ENCODE measurements around the gene PKD1. TPM values are rescaled to one million over a fixed set of nuclear protein-coding genes. Genes with fewer than 3 reads are reported as not detected.
A peak's percentile ranks its signal among the peaks of the same experiment; 100 is the strongest.
"Not testable (repeated sequence)": the region's sequence is repeated elsewhere in the genome, so short reads cannot be mapped to it uniquely, and the experiment has no call there.

Gene PKD1
- total RNA-seq, 1 donor from 2014 or later: 31.5 TPM

DNA sequence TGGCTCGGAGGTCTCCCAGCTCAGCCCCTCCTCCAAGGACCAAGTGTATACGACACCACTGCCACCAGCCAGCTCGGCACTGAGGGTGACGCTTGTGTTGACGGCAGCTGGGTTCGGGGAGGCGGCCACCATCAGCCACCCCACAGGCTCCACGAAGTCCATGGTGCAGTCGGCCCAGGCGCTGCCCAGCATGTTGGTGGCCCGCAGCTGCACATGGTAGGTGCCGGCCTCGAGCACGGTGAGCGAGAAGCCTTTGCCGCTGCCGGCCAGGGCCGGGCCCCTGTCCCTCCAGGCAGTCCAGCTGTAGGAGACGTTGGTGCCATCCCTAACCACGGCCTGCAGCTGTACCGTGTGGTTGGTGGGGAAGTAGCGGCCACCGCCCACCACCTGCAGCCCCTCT is 25.8 kb downstream of the PKD1 start:
- DNase-seq (ENCODE audit: low read depth in 2 of 2): not testable (repeated sequence)

GRCh38 chr16:2109271-2109580 is 26.5 kb downstream of the PKD1 start:
- not testable (repeated sequence) for DNase-seq (ENCODE audit: low read depth in 2 of 2)

GRCh38 chr16:2108446-2109270 is 27.0 kb downstream of the PKD1 start:
- DNase-seq (ENCODE audit: low read depth in 2 of 2): not testable (repeated sequence)

- DNase-seq (ENCODE audit: low read depth in 2 of 2): not testable (repeated sequence)
Observed at GRCh38 chr16:2107791-2108125, 27.9 kb downstream of the PKD1 start.

DNA sequence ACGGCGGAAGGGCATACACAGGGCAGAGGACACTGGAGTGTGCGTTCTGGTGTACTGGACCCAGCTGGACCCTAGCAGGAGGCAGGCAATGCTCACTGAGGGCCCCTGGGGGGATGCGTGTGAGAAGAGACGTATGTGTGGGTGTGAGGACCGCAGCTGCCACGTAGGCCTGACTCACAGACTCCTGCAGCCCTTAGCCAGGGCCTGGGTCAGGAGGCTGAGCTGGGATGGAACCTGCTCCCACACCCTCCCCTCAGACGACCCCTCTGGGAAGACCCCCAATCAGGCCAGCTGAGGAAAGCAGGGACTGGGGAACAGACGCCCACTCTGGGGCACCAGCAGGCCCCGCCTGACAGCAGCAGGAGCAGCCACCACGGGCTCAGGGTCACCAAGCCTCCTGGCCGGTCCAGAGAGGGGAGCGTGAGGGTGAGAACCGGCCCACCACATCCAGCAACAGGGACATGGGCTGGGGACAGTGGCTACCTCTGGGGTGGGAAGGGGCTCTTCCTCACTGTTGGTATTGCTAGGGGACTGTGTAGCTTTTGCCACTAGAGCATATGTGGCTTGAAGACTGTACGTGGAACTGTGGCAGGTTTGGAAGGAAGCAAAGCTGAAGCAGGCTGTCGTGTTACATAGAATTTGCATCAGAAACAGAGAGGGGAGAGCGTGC is 28.4 kb downstream of the PKD1 start:
- not testable (repeated sequence) for DNase-seq (ENCODE audit: low read depth in 2 of 2)

DNA sequence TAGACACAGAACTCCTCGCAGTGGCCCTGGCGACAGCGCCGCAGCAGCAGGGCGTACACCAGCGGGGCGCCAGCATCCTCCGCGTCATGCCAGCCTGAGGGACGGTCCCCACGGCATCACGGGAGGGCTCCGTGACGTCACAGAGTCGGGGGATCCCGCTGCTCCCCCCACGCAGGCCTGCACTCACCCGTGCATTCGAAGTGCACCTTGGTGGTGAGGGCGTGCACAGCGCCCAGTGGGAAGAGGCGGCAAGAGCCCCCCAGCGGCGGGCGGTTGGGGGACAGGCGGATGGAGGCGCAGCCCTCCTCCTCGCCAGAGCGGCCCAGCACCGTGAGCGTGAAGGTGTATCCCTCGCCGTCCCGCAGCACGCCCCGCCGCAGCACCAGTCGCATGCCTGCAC is 29.5 kb downstream of the PKD1 start:
- DNase-seq (ENCODE audit: low read depth in 2 of 2): not testable (repeated sequence)

- DNase-seq (ENCODE audit: low read depth in 2 of 2): not testable (repeated sequence)
Observed at GRCh38 chr16:2105769-2106168, 29.9 kb downstream of the PKD1 start.

DNA sequence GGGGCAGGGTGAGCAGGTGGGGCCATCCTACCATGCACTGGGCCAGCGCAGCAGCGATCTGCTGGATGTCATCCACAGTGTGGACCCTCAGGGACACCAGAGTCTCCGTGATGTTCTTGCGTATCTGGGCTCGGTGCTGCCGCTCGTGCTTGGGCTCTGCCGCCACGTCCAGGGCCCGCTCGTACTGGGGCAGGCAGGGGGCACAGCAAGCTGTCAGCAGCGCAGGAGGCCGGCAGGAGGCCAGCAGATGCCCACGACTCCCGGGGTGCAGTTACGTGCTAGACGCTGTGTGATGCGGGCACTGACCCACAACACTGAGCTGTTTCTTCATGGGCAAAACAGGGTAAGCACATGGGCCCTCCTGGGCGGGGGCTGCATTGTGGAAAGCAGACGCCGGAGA is 30.4 kb downstream of the PKD1 start:
- DNase-seq (ENCODE audit: low read depth in 2 of 2): not testable (repeated sequence)

- DNase-seq (ENCODE audit: low read depth in 2 of 2): not testable (repeated sequence)
Observed at GRCh38 chr16:2104464-2104863, 31.2 kb downstream of the PKD1 start.

DNA sequence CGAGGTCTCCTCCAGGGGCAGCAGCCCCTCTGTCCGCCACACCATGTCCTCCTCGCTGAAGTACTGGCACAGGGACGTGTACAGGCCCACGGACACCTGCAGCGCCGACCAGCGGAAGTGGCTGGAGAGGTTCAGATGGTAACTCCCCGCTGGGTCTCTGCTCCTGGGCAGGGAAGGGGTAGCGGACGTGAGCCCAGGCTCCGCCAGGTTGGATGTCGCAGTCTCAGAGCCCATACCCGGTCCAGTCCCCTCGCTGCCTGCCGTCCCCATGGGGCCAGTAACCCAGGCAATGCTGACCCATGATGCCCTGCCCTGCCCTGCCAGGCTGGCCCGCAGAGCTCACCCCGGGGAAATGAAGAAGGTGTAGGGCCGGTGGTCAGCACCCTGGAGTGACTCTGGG is 33.2 kb downstream of the PKD1 start:
- no peak for DNase-seq (ENCODE audit: low read depth in 2 of 2)

DNA sequence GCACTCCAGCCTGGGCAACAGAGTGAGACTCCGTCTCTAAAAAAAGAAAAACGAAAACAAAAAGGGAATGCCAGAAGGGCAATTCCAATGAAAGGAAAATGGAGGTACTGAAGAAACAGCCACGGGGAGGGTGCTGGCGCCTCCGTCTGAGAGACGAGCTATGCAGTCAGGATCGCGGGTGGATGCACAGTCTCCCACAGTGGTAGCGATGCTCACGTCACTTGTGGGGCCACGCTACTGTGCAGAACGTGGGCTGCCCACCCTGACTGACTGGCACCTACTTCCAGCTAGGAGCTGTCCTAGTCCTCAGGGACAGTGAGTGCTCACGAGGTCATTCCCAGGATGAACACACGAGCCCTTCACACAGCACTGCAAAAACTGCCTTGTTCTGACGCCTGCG is 34.1 kb downstream of the PKD1 start:
- DNase-seq (ENCODE audit: low read depth in 2 of 2): not testable (repeated sequence)

DNA sequence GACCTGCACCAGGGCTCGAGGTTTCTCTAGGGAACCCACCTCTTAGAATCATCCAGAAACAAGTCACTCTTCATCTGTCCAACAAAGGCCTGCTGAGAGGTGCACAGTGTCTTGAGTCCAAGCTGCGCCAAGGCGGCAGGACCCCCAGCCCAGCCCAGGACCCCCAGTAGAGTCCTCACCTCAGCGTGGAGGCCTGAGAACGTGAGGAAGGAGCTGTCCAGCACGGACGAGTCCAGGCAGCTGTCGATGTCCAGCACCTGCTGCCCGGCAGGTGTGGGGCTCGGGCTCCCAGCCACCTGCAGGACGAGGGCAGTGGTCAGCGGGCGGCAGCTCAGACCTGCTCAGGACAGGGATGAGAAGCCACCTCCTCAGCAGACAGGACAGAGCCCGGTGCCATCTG is 38.0 kb downstream of the PKD1 start:
- not testable (repeated sequence) for DNase-seq (ENCODE audit: low read depth in 2 of 2)

DNA sequence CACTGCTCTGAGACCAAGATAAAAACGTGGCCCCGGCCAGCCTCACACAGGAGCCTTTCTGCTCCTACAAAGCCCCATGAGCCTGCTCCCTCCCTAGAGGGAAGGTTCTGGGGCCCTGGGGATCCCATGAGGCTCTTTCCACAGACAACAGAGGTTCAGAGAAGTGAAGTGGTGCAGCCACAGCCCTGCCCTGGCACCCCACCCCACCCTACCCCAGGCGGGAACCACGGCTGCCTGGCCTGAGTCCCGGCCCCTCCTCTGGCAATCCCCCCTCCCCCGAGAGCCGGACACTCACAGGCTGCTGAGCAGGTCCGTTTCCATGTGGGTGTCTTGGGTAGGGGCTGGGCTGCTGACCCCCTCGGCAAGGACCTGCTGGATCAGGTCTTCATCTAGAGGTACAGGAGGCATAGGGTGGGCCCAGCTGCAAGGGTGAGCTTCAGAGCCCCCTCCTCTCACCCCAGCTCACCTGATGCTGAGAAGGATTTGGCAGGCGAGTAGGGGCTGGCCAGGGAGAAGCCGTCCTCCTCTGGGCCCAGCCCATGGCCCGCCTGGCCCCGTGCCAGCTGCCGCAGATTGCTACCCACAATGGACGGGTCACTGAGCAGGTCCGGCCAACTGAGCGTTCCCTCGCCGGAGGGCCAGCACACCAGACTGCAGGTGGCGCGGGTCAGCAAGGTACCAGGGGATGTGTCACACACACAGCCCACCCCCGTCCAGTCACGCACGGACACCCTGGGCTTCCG is 38.7 kb downstream of the PKD1 start:
- no peak for DNase-seq (ENCODE audit: low read depth in 2 of 2)

DNA sequence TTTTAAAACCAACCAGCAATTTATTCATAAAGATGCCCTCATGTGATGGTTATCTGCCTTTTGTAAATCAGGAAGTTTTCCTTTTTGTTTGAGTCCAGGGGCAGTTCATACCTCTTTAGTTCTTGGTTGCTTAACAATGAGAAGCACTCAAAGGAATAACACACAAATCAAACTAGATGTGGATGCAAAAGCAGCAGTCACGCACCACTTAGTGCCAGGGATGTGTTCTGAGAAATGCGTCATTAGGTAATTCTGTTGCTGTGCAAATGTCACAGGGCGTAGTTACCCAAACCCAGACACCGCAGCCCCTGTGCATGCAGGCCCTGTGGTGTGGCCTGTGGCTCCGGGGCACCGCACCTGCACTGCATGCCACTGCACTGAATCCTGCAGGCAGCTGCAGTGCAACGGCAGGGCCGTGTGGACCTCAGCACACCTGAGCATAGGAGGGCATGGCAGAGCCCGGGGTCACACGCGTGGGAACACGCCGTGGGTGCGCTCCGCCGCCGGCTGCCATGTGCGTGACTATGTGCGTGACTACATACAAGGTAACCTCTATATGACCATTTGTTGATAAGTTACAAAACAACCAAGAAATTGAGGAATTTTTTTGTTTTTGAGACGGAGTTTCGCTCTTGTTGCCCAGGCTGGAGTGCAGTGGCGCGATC is 39.6 kb downstream of the PKD1 start:
- no peak for DNase-seq (ENCODE audit: low read depth in 2 of 2)

- DNase-seq (ENCODE audit: low read depth in 2 of 2): peak in 1 of 2 donors; percentile 37
Observed at GRCh38 chr16:2095315-2095853, 40.3 kb downstream of the PKD1 start.

- no peak for DNase-seq (ENCODE audit: low read depth in 2 of 2)
Observed at GRCh38 chr16:2093793-2094192, 41.9 kb downstream of the PKD1 start.

- no peak for DNase-seq (ENCODE audit: low read depth in 2 of 2)
Observed at GRCh38 chr16:2092866-2093265, 42.8 kb downstream of the PKD1 start.

DNA sequence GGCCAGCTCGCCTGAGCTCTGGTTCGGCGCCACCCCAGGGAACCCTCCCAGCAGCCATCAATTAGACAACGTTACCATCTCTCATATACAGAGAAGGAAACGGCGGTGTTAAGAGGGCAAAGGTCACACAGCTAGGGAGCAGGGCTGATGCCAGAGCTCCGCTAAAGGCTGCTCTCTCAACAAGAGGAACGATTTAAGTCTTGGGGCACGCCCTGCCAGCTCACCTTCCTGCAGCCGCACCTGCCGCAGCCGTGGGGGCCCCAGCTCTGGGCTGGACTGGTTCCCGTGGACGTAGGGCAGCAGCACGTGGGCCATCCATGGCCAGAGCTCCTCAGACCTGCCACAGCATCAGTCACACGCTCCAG is 43.5 kb downstream of the PKD1 start:
- no peak for DNase-seq (ENCODE audit: low read depth in 2 of 2)

DNA sequence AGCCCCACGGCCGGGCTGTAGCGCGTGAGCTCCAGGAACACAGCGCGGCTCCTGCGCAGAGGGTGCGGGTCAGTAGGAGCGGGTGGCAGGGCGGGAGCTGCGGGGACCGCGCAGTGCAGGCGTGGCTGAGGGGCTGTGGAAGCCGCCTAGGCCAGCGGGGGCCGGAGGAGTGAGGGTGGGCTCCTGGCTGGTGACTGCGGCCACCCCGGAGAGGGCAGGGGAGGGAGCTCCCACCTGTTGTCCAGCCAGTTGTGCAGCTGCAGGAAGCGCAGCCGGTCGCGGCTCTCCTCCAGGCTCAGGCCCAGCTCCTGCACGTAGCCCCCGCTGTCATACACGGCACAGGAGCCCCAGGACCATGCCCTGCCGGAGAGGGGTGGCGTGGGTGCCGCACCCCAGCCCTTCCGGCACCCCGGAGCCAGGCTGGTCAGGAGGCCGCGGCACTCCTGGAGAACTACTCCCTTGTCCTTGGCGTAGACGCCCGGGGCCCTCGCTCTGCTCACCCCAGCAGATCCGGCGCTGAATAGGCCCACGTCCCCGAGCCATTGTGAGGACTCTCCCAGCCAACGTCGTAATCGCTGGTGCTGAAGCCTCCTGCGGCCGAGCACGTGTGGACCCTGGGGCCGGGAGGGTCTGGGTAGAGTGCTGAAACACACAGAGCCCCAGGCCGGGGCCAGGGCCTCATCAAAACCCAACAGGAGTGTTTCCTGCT is 44.0 kb downstream of the PKD1 start:
- no peak for DNase-seq (ENCODE audit: low read depth in 2 of 2)

GRCh38 chr16:2090777-2091546 is 44.7 kb downstream of the PKD1 start:
- peak; percentile 76 to 94 for DNase-seq (ENCODE audit: low read depth in 2 of 2)

DNA sequence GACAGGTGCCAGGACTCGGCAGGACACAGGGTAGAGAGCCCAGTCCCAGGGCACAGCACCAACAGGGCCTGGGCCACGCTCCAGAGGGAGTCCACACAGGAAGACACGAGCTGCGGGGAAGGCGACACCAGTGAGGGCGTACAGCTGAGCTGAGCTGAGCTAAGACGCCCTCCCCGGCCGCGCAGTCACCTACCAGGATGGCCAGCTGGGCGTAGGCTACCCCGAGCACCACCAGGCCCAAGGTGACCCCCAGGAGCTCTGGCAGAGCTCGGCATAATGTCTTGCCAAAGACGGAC is 45.3 kb downstream of the PKD1 start:
- no peak for DNase-seq (ENCODE audit: low read depth in 2 of 2)

Data from lung microvascular endothelial cell (primary cell).